Retinal pigment epithelial cell (primary cell): ENCODE data around the gene REM2.
A peak's percentile ranks its signal among the peaks of the same experiment; 100 is the strongest.

Source experiments
- DNase-seq: peaks from one replicate; pipeline ENCODE4 v3.0.0-alpha.2; 2010; ENCODE audit warnings: low read depth
- H3K4me3 ChIP-seq: 2 replicates; pipeline ENCODE4 v1.5.1; 2011; ENCODE audit warnings: mild to moderate bottlenecking, low read length, control low read depth, moderate library complexity
- CTCF ChIP-seq: conservative IDR thresholded peaks from 2 replicates; pipeline ENCODE4 v1.5.1; 2011; ENCODE audit warnings: low read depth, low read length, control low read depth, inconsistent platforms

The REM2 gene

GRCh38 chr14:22887260-22887989, 4.4 kb downstream of the REM2 start:
- DNase-seq = peak; percentile 88
- H3K4me3 ChIP-seq = peak overlapping the region; percentile 67
- TF ChIP-seq CTCF = no peak

GRCh38 chr14:22887990-22888378, 5.0 kb downstream of the REM2 start:
- no peak for TF ChIP-seq CTCF
- H3K4me3 ChIP-seq = peak overlapping the region; percentile 67
- no peak for DNase-seq

GRCh38 chr14:22888662-22889061, 5.6 kb downstream of the REM2 start:
- DNase-seq = no peak
- no peak overlapping the region for H3K4me3 ChIP-seq
- TF ChIP-seq CTCF = no peak

GRCh38 chr14:22890416-22890815, 7.4 kb downstream of the REM2 start:
- no peak for TF ChIP-seq CTCF

GRCh38 chr14:22892488-22892887, 9.5 kb downstream of the REM2 start:
- H3K4me3 ChIP-seq = no peak overlapping the region

More at GRCh38 chr14:22890416-22890815, 7.4 kb downstream of the REM2 start:
- no peak for DNase-seq
- H3K4me3 ChIP-seq = no peak overlapping the region

GRCh38 chr14:22893706-22894105, 10.7 kb downstream of the REM2 start:
- no peak overlapping the region for H3K4me3 ChIP-seq
- TF ChIP-seq CTCF = no peak
- DNase-seq = no peak

More at GRCh38 chr14:22892488-22892887, 9.5 kb downstream of the REM2 start:
- DNase-seq = no peak
- TF ChIP-seq CTCF = no peak

- DNase-seq = no peak
- TF ChIP-seq CTCF = no peak
- H3K4me3 ChIP-seq = no peak overlapping the region
These were observed 12.4 kb downstream of the REM2 start for GRCh38 chr14:22895402-22895801.
